ENCODE measurements around the gene CARD19. TPM values are rescaled to one million over a fixed set of nuclear protein-coding genes. Genes with fewer than 3 reads are reported as not detected.

The CARD19 gene
- total RNA-seq, 1 experiment from 2014 or later = 36.6 TPM

- ChIA-PET POLR2A (interaction anchor here (0.6 to 0.8 kb wide), 2 partner anchors 44 to 410 kb away, joined by 3 read pairs; no protein-coding TSS in a partner anchor), CTCF (interaction anchor here (0.8 to 1.1 kb wide), 3 partner anchors 10 to 107 kb away, joined by 3 to 4 read pairs (median 4); no protein-coding TSS in a partner anchor)
- H3K27me3 Mint-ChIP-seq (ENCODE audit: insufficient read depth, unreplicated experiment) = no peaks in the 10 kb centered on the region
- intact Hi-C loops (cut with micrococcal nuclease) = no loop called here
- no peak overlapping the region for H3K4me3 Mint-ChIP-seq (ENCODE audit: unreplicated experiment)
- no peaks in the 10 kb centered on the region for H3K9me3 Mint-ChIP-seq (ENCODE audit: unreplicated experiment)
- DNase-seq (ENCODE audit: unreplicated experiment) = no peak
- H3K36me3 Mint-ChIP-seq (ENCODE audit: insufficient read depth, unreplicated experiment) = no peaks in the 10 kb centered on the region
- no peaks in the 10 kb centered on the region for H3K4me1 Mint-ChIP-seq (ENCODE audit: insufficient read depth, unreplicated experiment)
- H3K27ac Mint-ChIP-seq (ENCODE audit: low read depth, unreplicated experiment) = no peak overlapping the region
- BruUV-seq (replicated peaks) = no TSS peak
- TF ChIP-seq CTCF (IDR thresholded peaks at IDR 0.05; ENCODE audit: unreplicated experiment) = no peak
Measured at GRCh38 chr9:93155716-93156474, 59.9 kb downstream of the CARD19 start.

GRCh38 chr9:93156475-93157008 lies 60.5 kb downstream of the CARD19 start:
- Mint-ChIP-seq H3K36me3 (ENCODE audit: insufficient read depth, unreplicated experiment) (no peaks in the 10 kb centered on the region), H3K27ac (ENCODE audit: low read depth, unreplicated experiment) (no peak overlapping the region), H3K4me3 (ENCODE audit: unreplicated experiment) (no peak overlapping the region), H3K9me3 (ENCODE audit: unreplicated experiment) (no peaks in the 10 kb centered on the region), H3K27me3 (ENCODE audit: insufficient read depth, unreplicated experiment) (no peaks in the 10 kb centered on the region), H3K4me1 (ENCODE audit: insufficient read depth, unreplicated experiment) (no peaks in the 10 kb centered on the region)
- no peak for TF ChIP-seq CTCF (IDR thresholded peaks at IDR 0.05; ENCODE audit: unreplicated experiment)
- intact Hi-C loops (cut with micrococcal nuclease) = no loop called here
- ChIA-PET POLR2A (interaction anchor here (0.6 to 0.8 kb wide), 2 partner anchors 45 to 410 kb away, joined by 3 read pairs; no protein-coding TSS in a partner anchor), CTCF (interaction anchor here (0.6 to 1.1 kb wide), 4 partner anchors 9 to 301 kb away, joined by 3 to 4 read pairs (median 4); no protein-coding TSS in a partner anchor)
- BruUV-seq (replicated peaks) = no TSS peak
- DNase-seq (ENCODE audit: unreplicated experiment) = no peak

GRCh38 chr9:93159601-93160471 lies 63.8 kb downstream of the CARD19 start:
- Mint-ChIP-seq H3K27ac (ENCODE audit: low read depth, unreplicated experiment) (no peak overlapping the region), H3K36me3 (ENCODE audit: insufficient read depth, unreplicated experiment) (no peaks in the 10 kb centered on the region), H3K4me3 (ENCODE audit: unreplicated experiment) (no peak overlapping the region), H3K9me3 (ENCODE audit: unreplicated experiment) (no peaks in the 10 kb centered on the region), H3K27me3 (ENCODE audit: insufficient read depth, unreplicated experiment) (no peaks in the 10 kb centered on the region), H3K4me1 (ENCODE audit: insufficient read depth, unreplicated experiment) (no peaks in the 10 kb centered on the region)
- intact Hi-C loops (cut with micrococcal nuclease) = loop anchor here (1.0 kb wide), 1 partner anchor 142 kb away; no protein-coding TSS in a partner anchor
- peak; percentile 94 for TF ChIP-seq CTCF (IDR thresholded peaks at IDR 0.05; ENCODE audit: unreplicated experiment)
- peak; percentile 79 for DNase-seq (ENCODE audit: unreplicated experiment)
- CTCF ChIA-PET = interaction anchor here (0.5 to 3.8 kb wide), 11 partner anchors 15 to 785 kb away, joined by 3 to 19 read pairs (median 3); no protein-coding TSS in a partner anchor
- POLR2A ChIA-PET = interaction anchor here (0.7 kb wide), 1 partner anchor 27 kb away, joined by 3 read pairs; no protein-coding TSS in a partner anchor
- BruUV-seq (replicated peaks) = no TSS peak
